GM12874 (cell line): ENCODE measurements around the gene ENKUR.

Experiments
- CTCF ChIP-seq: IDR thresholded peaks from 2 replicates; pipeline ENCODE4 v1.5.1; 2011; ENCODE audit warnings: low read depth, mild to moderate bottlenecking, control low read depth, low read length, moderate library complexity; ENCODE audit not compliant: insufficient read depth

The ENKUR gene

DNA sequence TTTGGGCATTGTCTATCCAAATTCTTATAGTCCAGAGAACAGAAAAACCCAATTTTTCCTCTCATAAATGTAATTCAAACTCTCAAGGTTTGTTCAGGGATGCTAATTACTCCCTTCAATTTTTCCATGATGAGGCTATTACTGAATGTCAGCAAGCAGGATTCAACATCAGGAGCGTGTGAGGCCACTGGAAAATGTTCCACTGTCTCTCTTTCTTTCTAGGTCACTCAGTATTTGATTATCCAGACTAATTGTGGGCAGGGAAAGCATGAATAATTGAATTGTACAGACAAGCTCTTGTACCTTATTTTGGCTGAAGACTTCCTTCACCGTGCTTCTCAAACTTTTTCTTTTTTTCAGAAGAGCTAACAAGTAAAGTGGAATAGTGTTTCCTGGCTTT is 31.1 kb upstream of the ENKUR start:
- TF ChIP-seq CTCF, result no peak

DNA sequence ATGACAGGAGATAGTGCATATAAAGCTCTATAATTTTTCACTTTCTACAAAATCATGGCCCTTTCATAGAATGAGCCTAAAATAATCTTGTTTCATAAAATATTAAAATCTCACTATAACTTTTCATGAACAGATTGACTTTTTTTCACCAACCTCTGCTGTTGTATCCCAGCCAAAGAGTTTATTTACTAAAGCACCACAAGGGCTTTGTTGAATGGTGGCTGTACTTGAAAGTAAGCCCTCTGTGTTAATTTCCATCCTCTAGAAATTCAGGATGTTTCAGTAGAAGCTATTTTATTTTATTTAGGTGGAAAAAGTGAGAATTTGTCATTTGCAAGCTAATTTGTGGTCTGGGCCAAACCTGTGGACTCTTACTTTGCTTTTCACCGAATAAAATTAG is 30.7 kb upstream of the ENKUR start:
- no peak for TF ChIP-seq CTCF

GRCh38 chr10:25039531-25039930 is 23.6 kb upstream of the ENKUR start:
- TF ChIP-seq CTCF, result no peak

GRCh38 chr10:25038325-25038724 is 22.4 kb upstream of the ENKUR start:
- no peak for TF ChIP-seq CTCF

DNA sequence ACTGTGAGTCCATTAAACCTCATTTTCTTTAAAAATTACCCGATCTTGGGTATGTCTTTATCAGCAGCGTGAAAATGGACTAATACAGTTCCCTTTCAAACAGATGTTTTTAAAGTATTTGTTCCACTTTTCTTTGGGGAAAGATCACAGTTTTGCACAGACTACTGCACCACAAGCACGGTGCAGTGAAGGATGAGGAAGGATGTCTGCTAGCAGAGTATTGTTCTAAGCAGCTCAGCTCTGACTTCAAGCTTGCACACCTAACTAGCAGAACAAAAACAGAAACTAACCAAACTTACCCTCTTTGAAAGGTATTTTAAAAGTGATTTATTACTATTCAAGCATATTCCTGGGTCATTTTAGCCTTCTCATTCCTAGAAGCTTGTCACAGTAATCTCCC is 20.4 kb upstream of the ENKUR start:
- no peak for TF ChIP-seq CTCF

DNA sequence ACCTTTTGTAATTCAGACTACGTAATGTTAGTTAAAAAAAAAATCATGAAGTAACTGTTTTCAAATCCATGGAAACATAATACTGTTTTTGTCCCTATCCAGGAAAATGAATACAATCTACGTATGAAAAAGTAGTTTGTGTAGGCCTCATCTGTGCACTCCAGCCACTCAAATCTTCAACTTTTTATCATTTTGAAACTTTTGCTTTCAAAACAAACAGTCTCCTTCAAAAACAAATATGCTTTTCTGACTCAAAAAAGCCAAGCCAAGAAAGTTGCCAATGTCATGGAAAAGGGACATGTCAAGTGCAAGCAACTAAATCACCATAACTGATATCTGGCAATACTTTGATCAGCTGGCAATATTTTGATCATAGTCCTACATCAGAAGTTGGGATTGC is 13.6 kb upstream of the ENKUR start:
- no peak for TF ChIP-seq CTCF

DNA sequence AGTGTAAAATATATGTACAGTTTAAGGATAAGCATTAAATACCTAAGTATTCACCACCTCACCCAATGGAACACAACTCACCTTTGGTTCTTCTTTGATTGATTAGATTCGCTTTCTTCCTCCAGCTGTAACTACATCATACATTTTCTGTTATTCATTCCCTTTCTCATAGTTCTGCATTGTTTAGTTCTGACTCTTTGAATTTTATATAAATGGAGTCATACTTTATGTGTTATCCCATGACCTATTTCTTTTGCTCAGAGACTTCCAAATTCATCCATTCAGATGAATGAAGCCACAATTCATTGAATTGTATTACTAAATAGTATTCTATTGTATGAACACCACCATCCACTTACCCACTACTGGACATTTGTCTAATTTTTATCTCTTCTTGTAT is 12.8 kb upstream of the ENKUR start:
- TF ChIP-seq CTCF, result no peak

- TF ChIP-seq CTCF, result no peak
Observed at GRCh38 chr10:25026463-25026862, 10.5 kb upstream of the ENKUR start.
